Keratinocyte (primary cell): ENCODE results near the gene STRN3.

Experiments
- EZH2 ChIP-seq: IDR thresholded peaks from one replicate; pipeline ENCODE4 v1.6.1; 2012; ENCODE audit warnings: inconsistent platforms, mild to moderate bottlenecking, low read length, moderate library complexity
- TF ChIP-seq, protein P1 (sequence below), 3 experiments: IDR thresholded peaks in 1 of 3; conservative IDR thresholded peaks in 1 of 3; optimal IDR thresholded peaks in 1 of 3; 2 replicates in 2 of 3; 3 replicates in 1 of 3; pipeline versions ENCODE3 to v1.5.1; 2011; ENCODE audit warnings: low read length in 3 of 3, mild to moderate bottlenecking in 3 of 3, moderate library complexity in 2 of 3, control low read depth in 1 of 3, inconsistent platforms in 1 of 3; ENCODE audit not compliant: insufficient read depth in 2 of 3; ENCODE audit errors: extremely low read depth in 1 of 3

DNA sequence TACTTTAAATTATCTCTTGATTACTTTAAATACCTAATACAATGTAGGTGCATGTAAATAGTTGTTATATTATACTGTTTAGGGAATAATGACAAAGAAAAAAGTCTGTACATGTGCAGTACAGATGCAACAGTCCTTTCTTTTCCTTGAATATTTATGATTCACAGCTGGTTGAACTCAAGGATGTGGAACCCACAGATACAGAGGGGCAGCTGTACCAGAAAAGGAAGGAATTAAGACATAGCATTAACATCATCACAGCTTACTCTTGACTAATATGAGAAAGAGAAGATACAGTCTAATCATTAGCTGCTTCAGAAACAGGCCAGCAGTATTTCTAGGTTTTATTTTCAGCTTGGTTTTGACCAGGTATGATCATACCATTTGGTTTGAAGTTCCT lies 35.4 kb downstream of the STRN3 start:
- TF ChIP-seq, protein P1, sequence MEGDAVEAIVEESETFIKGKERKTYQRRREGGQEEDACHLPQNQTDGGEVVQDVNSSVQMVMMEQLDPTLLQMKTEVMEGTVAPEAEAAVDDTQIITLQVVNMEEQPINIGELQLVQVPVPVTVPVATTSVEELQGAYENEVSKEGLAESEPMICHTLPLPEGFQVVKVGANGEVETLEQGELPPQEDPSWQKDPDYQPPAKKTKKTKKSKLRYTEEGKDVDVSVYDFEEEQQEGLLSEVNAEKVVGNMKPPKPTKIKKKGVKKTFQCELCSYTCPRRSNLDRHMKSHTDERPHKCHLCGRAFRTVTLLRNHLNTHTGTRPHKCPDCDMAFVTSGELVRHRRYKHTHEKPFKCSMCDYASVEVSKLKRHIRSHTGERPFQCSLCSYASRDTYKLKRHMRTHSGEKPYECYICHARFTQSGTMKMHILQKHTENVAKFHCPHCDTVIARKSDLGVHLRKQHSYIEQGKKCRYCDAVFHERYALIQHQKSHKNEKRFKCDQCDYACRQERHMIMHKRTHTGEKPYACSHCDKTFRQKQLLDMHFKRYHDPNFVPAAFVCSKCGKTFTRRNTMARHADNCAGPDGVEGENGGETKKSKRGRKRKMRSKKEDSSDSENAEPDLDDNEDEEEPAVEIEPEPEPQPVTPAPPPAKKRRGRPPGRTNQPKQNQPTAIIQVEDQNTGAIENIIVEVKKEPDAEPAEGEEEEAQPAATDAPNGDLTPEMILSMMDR (optimal IDR thresholded peaks at IDR 0.05 in 1 of 3, IDR thresholded peaks at IDR 0.05 in 1 of 3, conservative IDR thresholded peaks at IDR 0.05 in 1 of 3; ENCODE audit: extremely low read depth in 1 of 3, insufficient read depth in 2 of 3, low read length in 3 of 3) = no peak
- TF ChIP-seq EZH2 = no peak
